Coronary artery (tissue), 2 donors: ENCODE measurements around the gene CELF2.

ENCODE experiments used
- DNase-seq: peaks from one replicate; pipeline ENCODE4 v3.0.0-alpha.2; 2017; ENCODE audit warnings: low spot score
- H3K27ac ChIP-seq, 2 donors: fragments of 200-600 bp; sonication (generic); one replicate each; pipeline ENCODE4 v1.5.1; 2016 to 2019
- H3K4me3 ChIP-seq: fragments of 200-600 bp; sonication (generic); 2 replicates; pipeline ENCODE4 v1.5.1; 2016; ENCODE audit warnings: mild to moderate bottlenecking, moderate library complexity
- TF ChIP-seq, protein P1 (sequence below): fragments of 200-600 bp; sonication (generic); IDR thresholded peaks from one replicate; pipeline ENCODE4 v1.5.1; 2019; ENCODE audit warnings: antibody characterized with exemption

CELF2 gene

DNA sequence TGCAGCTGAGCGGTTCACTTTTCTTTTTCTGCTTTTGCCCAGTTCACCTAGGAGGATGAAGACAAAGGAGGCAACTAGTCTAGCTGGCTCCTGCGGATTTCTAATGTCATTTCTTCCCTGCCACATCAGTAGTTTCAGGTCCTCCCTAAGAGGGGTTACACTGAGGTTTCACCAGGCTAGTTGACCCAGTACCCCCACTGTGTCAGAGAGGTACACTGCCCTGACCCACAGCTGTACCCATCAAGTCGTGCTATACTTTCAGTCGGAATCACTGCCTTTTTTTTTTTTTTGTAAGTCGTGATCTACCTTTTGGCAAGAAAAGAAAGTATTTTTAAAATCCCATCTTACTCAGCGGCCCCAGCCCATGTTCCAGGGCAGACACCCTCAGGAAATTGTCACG lies 243.5 kb downstream of the CELF2 start:
- no peak for DNase-seq
- H3K4me3 ChIP-seq, result no peak overlapping the region
- TF ChIP-seq, protein P1, sequence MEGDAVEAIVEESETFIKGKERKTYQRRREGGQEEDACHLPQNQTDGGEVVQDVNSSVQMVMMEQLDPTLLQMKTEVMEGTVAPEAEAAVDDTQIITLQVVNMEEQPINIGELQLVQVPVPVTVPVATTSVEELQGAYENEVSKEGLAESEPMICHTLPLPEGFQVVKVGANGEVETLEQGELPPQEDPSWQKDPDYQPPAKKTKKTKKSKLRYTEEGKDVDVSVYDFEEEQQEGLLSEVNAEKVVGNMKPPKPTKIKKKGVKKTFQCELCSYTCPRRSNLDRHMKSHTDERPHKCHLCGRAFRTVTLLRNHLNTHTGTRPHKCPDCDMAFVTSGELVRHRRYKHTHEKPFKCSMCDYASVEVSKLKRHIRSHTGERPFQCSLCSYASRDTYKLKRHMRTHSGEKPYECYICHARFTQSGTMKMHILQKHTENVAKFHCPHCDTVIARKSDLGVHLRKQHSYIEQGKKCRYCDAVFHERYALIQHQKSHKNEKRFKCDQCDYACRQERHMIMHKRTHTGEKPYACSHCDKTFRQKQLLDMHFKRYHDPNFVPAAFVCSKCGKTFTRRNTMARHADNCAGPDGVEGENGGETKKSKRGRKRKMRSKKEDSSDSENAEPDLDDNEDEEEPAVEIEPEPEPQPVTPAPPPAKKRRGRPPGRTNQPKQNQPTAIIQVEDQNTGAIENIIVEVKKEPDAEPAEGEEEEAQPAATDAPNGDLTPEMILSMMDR, result no peak
- no peak overlapping the region for H3K27ac ChIP-seq

DNA sequence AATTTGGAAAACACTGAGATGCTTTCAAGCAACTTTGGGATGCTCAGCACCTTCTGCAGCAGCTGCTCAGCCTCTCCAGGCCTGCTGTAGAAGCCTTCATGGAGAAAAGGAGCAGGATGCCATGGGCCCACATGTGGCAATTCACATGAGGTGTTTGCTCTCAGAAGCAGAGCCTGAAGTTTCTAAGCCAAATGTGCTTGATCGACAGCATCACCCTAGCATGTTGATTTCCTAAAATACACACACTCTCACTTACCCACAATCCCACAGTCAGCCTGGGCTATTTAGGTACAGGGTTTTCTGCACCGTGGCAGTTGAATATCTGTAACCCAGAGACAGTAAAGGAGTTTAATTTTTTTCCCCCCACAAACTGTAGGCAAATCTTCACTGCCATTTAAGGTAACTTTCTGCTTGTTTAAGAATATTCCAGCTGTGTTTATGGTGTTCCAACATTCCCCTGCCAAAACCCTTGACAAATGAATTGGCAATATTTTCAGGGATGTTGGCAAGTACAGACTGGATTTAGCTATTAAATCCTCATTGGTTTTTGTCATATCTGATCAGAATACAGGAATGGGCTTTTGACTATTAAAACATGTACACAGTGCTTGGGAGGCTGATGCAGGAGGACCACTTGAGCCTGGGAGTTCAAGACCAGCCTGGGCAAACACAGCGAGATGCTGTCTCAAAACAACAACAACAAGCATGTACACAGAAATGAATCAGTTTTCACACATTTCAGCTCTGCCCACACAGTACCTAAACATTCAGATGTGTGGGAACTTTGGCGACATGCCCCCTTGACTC lies 244.2 kb downstream of the CELF2 start:
- Histone ChIP-seq H3K27ac (peak overlapping the region; percentile 1 to 30), H3K4me3 (no peak overlapping the region)
- TF ChIP-seq, protein P1, result no peak
- DNase-seq, result no peak

DNA sequence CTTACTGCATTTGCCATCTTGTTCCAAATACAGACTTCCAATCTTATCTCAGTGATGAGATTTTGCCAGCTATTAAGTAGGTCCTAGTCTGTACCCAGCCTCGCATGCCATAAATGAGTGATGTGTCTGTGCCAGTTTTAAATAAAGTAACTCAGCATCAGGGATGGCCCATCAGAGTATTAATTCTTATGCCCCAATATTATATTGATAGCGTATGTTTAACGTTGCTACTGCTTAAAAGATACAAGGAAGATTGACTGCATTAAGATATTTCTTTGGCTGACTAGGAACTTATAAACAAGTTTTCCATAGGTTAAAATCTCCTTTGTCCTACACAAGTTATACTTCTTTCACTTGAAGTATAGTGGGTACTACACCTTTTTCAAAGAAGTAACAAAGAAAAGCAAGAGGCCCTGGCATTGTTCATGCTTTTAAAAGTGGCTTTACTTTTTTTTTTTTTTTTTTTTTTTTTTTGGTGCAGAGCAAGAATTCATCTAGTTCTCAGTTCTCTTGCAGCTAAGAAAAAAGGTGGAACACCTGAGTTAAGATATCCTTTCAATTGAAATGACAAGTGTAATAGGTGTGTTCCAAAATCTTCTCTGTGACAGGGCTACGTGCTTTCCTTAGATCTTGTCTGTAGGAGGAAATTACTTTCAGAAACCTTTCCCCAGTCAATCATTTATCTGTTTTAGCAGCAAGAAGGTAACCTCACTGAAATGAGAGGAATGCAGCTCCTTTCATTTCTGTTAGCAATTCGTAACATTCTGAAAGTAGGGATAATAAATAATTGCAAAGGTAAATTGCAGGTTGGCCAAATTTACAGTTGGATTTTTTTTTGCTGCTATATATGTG lies 245.0 kb downstream of the CELF2 start:
- DNase-seq, result no peak
- TF ChIP-seq, protein P1, result no peak
- no peak overlapping the region for H3K4me3 ChIP-seq
- peak overlapping the region; percentile 1 to 30 for H3K27ac ChIP-seq

DNA sequence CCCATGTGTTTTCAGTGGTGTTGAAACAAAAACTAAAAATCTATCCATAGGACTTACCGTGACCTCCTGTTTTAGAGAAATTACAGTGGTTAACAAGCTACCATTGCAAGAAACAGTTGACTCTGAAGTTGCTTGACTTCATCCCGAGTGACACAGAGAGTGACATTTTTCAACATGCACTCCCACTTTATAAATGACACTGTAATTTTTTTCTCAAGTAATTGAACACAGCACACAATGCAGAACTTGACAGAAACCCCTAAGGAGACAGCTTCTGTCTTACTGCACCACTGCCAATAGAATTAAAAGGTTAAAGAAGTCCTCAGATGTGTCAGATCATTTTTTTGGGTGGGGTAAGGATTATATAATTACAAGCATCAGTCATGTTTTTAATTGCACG lies 246.1 kb downstream of the CELF2 start:
- H3K27ac ChIP-seq, result no peak overlapping the region
- TF ChIP-seq, protein P1, result no peak
- no peak overlapping the region for H3K4me3 ChIP-seq
- DNase-seq, result no peak

DNA sequence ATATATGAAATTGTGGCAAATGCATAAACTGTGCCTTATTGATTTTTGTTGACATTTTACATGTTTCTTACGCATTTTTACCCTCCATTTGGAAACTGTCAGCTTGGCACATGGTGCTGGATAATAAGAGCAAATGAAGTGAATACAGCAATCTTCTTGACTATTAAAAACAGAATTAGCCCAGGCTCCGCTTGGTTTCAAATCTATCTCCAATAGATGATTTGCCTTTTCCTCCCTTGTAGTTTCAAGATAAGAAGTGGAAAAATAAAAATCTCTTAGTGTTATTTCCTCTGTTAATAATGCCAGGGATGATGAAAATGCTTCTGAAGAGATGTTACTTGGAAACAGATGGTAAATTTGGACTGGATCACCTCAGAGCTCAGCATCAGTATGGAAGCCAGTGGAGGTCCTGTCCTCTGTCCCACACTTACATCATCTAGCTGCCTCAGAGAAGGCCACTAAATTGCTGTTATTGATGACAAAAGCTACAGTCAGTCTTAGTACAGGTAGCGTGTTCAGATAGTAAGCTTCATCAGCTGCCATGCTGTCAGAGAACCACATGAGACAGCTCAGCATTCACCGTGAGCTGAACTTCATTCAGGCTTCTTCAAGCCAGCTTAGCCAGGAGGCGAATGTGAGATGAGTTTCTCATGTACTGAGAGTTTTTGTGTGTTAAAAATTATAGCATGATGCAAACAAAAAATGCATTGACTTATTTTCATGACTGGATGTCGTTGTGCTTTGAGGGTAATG lies 246.8 kb downstream of the CELF2 start:
- Histone ChIP-seq H3K4me3 (no peak overlapping the region), H3K27ac (no peak overlapping the region)
- TF ChIP-seq, protein P1, result no peak
- no peak for DNase-seq

DNA sequence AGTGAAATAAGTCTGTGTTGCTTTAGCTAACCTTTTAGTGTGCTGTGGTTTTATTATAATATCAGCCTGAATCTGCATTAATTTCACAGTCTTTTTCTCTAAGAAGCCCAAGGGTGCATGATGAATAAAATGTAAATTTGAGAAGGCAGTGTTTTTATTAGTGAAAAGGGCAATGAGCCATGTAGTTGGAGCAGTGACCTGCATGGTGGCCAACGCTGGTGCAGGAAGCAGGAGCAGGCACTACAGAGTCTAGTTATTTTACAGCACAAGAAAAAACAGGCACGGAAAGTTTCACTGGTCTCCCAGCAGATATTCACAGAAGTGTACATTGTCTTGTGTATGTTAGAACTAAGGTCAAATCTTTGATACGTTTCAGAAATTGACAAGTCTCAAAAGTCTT lies 247.8 kb downstream of the CELF2 start:
- DNase-seq, result no peak
- Histone ChIP-seq H3K27ac (no peak overlapping the region), H3K4me3 (no peak overlapping the region)
- TF ChIP-seq, protein P1, result no peak
